Ishikawa (cell line): Measurements from ENCODE around the gene GDPD4.

Experiments
- REST ChIP-seq: IDR thresholded peaks from 2 replicates; pipeline ENCODE4 v1.6.1; 2012; ENCODE audit warnings: low read depth, mild to moderate bottlenecking
- TAF1 ChIP-seq: IDR thresholded peaks from 2 replicates; pipeline ENCODE4 v1.6.1; 2012; ENCODE audit warnings: low read depth, mild to moderate bottlenecking
- TCF12 ChIP-seq: IDR thresholded peaks from 2 replicates; pipeline ENCODE4 v1.6.1; 2012; ENCODE audit warnings: low read depth
- TEAD4 ChIP-seq: IDR thresholded peaks from 2 replicates; pipeline ENCODE4 v1.6.1; 2012

- no peak for TF ChIP-seq TAF1
- TF ChIP-seq REST = no peak
- no peak for TF ChIP-seq TEAD4
- TF ChIP-seq TCF12 = no peak
Measured at GRCh38 chr11:77200351-77201268, 100.9 kb downstream of the GDPD4 start.
